Colonic mucosa (tissue), 4 donors: Measurements from ENCODE around the gene PPM1F. TPM values are rescaled to one million over a fixed set of nuclear protein-coding genes. Genes with fewer than 3 reads are reported as not detected.

Experiments used
- DNase-seq: peaks from one replicate; pipeline ENCODE4 v3.0.0-alpha.2; 2020
- H3K27ac ChIP-seq: fragments of 200-600 bp; one replicate; pipeline ENCODE4 v1.8.0; 2021
- H3K27me3 ChIP-seq: fragments of 200-600 bp; one replicate; pipeline ENCODE4 v1.8.0; 2021
- H3K36me3 ChIP-seq: fragments of 200-600 bp; one replicate; pipeline ENCODE4 v1.8.0; 2021
- H3K4me1 ChIP-seq: fragments of 200-600 bp; one replicate; pipeline ENCODE4 v1.8.0; 2021; ENCODE audit warnings: mild to moderate bottlenecking
- H3K4me3 ChIP-seq: fragments of 200-600 bp; one replicate; pipeline ENCODE4 v1.8.0; 2021
- H3K9ac ChIP-seq, 2 donors: one replicate each; pipeline ENCODE4 v1.7.0; 2013; ENCODE audit warnings: control low read depth in 2 of 2, low read depth in 2 of 2, low read length in 2 of 2
- H3K9me3 ChIP-seq: fragments of 200-600 bp; one replicate; pipeline ENCODE4 v1.8.0; 2021
- intact Hi-C: fragments of 100-400 bp; cut with DNase I; formaldehyde crosslinking; loops from one replicate; pipeline ENCODE4 v1.14.1; 2022
- total RNA-seq, 2 donors: library from RNA; stranded (reverse); fragmentation: NEBNext Ultra II Directional in 1 of 2; extraction: Animal tissue kit (Norgen Biotek cat#: 25700) in 1 of 2; gene quantifications; one replicate each; pipeline ENCODE4 v1.2.1, GENCODE V29; 2021
- TF ChIP-seq, protein P1 (sequence below): fragments of 200-600 bp; IDR thresholded peaks from one replicate; pipeline ENCODE4 v1.8.0; 2022; ENCODE audit warnings: antibody characterized with exemption, mild to moderate bottlenecking
- donor health status: healthy.
- donor health status: DM: no; HTN: no; CAD: no.
- donor health status: DM: no; HTN: no; CAD: no.

PPM1F gene
- total RNA-seq, 2 donors from 2014 or later, result 9.5 to 15.3 TPM

DNA sequence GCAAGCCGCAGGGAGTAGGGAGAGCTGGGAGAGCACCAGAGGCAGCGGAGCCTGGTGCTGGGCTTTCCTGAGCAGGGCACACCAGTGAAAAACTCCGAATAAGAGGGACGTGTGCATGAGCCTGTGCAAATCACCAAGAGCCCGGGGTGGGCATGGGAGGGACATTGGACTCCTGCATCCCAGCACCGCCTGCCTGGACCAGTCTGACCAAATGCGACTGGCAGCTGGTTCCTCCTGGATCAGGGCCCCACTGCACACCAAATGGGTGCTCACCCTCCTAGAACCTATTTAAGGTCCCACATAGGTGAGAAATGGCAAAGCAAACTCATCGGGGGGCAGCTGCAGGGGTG is 3.1 kb downstream of the PPM1F start:
- TF ChIP-seq, protein P1, sequence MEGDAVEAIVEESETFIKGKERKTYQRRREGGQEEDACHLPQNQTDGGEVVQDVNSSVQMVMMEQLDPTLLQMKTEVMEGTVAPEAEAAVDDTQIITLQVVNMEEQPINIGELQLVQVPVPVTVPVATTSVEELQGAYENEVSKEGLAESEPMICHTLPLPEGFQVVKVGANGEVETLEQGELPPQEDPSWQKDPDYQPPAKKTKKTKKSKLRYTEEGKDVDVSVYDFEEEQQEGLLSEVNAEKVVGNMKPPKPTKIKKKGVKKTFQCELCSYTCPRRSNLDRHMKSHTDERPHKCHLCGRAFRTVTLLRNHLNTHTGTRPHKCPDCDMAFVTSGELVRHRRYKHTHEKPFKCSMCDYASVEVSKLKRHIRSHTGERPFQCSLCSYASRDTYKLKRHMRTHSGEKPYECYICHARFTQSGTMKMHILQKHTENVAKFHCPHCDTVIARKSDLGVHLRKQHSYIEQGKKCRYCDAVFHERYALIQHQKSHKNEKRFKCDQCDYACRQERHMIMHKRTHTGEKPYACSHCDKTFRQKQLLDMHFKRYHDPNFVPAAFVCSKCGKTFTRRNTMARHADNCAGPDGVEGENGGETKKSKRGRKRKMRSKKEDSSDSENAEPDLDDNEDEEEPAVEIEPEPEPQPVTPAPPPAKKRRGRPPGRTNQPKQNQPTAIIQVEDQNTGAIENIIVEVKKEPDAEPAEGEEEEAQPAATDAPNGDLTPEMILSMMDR, result no peak
- intact Hi-C loops, result no loop called here
- no peak for DNase-seq
- Histone ChIP-seq H3K36me3 (no peaks in the 10 kb centered on the region), H3K4me1 (peaks cover 7% of the 10 kb centered on the region), H3K27me3 (no peaks in the 10 kb centered on the region), H3K9me3 (no peaks in the 10 kb centered on the region), H3K9ac (no peak overlapping the region), H3K27ac (no peak overlapping the region), H3K4me3 (no peak overlapping the region)

DNA sequence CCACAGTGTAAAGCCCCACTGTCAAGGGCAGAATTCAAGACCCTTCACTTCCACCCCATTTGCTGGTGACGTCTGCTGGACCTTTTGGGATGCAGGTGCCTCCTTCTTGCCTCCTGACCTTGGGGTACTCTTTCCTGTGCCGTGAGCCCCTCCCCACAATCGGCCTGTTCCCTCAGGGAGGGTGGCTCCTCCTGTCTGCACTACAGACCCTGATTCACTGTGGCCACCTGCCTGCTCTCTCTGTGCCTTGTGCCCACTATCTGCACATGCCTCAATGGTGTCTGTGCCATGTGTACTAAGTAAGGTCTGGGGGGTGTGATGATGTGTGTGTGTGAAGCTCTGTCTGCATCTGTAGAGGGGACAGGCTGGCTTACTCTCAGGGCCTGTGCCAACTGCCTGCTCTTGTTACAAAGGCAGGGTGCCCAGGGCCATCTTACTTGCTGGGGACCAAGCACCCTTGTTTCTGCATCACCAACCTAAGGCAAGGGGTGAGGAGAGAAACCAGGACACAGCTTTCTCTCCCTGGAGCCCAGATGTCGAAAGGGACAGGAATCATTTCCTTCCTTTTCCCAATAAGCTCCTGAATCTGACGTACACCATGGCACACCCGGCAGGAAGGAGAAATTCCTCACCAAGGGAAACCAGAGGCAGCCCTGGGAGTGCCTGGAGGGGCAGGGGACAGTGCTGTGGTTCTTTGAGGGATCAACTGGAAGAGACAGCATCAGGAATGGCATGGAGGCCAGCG is 3.7 kb downstream of the PPM1F start:
- intact Hi-C loops, result no loop called here
- Histone ChIP-seq H3K36me3 (no peaks in the 10 kb centered on the region), H3K9me3 (no peaks in the 10 kb centered on the region), H3K4me3 (no peak overlapping the region), H3K27me3 (no peaks in the 10 kb centered on the region), H3K9ac (no peak overlapping the region), H3K27ac (no peak overlapping the region), H3K4me1 (peaks cover 7% of the 10 kb centered on the region)
- DNase-seq, result no peak
- TF ChIP-seq, protein P1, result no peak

DNA sequence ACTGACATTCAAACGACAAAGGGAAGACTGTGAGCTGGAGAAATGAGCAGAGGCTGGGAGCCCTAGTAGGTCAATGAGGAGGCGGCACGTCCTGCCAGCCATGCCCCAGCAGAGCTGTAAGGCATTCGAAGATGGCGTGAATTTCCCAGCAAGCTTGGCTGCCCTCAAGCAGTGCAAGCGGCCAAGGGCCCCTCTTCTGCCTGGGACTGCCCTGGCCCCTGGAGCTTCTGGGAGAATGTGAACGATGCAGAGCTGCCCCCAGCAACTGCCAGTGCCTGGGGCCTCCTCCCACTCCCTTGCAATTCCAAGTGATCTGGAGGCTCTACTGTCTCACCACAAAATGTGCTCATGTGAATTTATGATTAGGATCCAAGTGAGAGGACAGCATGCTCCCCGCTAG is 4.3 kb downstream of the PPM1F start:
- no peak overlapping the region for H3K4me3 ChIP-seq
- TF ChIP-seq, protein P1, result no peak
- H3K27me3 ChIP-seq, result no peaks in the 10 kb centered on the region
- no peaks in the 10 kb centered on the region for H3K36me3 ChIP-seq
- no peak overlapping the region for H3K9ac ChIP-seq
- H3K4me1 ChIP-seq, result peaks cover 7% of the 10 kb centered on the region
- intact Hi-C loops, result no loop called here
- H3K9me3 ChIP-seq, result no peaks in the 10 kb centered on the region
- DNase-seq, result no peak
- H3K27ac ChIP-seq, result no peak overlapping the region

DNA sequence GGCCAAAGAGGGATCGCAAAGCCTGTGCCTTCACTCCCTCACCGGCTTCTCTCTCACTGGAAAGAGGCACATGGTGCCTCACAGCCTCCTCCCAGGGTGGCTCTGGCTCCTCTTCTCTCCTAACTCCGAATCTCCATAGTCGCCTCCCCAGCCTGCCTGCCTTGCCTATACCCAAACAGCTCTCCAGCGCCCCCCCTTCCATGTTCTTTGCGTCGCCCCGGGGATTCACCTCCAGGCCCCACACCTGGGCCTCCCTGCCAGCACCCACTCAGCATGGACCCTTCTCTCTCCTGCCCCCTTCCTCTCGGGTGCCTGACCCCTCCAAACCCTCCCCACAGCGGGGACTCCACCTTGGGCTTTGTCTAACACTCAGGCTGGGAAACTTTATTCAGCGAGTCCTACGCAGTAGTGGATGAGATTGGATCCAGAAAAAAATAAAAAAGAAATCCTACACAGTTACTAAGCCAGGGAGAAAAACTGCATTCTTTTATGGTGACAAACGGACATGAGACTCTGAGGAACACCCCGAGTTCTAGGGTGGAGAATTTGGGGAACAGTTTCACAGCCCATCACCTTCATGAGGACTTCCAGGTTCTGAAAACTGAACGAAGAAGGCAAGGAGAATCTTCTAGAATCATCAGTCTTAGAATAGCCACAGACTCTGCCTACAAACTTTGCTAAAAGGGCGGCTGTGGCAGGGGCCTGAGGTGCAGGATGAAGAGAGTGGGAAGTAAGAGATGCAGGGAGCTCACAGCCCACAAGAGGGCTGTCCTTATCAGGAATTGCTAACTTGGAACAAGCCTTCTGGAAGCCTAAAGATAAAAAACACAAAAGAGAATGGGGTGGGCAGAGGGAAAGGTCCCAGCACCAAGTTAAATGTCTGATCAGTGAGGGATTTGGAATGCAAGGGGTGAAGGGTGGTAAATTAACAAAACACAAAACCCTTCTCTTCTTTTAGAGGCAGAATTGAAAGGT is 5.3 kb downstream of the PPM1F start:
- H3K4me3 ChIP-seq, result no peak overlapping the region
- H3K9ac ChIP-seq, result no peak overlapping the region
- intact Hi-C loops, result no loop called here
- DNase-seq, result no peak
- no peaks in the 10 kb centered on the region for H3K36me3 ChIP-seq
- H3K27ac ChIP-seq, result no peak overlapping the region
- no peaks in the 10 kb centered on the region for H3K9me3 ChIP-seq
- TF ChIP-seq, protein P1, result no peak
- H3K27me3 ChIP-seq, result no peaks in the 10 kb centered on the region
- peaks cover 7% of the 10 kb centered on the region for H3K4me1 ChIP-seq

DNA sequence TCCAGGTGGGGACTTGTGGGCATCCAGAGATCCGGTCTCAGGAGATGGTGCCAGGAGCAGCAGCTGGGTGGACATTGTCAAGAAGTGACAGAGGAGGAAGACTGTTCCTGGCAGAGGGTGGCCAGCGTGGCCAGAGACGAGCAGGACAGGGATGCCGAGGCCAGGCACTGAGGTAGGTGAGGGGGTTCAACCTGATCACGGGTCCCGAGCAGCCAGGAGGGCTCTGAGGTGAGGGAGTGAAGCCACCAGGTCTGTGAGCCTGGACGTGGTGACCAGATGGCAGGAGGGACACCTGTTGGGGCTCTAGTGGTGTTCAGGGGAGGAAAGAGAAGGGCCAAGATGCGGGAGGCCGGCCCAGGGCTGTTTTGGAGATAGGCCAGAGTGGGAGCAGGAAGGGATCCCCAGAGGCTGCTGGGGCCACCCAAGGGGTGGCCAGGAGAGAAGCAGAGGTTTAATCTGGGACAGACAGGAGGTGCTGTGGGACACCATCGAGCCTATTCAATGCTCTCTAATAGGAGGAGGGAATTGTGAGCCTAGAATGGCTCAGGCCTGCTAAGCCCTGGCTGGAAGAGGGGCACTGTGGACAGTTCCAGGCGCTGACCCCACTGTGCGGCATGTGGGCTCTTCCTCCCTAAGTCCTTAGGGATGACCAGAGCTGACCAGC is 6.3 kb downstream of the PPM1F start:
- no peaks in the 10 kb centered on the region for H3K36me3 ChIP-seq
- intact Hi-C loops, result no loop called here
- H3K27ac ChIP-seq, result no peak overlapping the region
- no peak overlapping the region for H3K9ac ChIP-seq
- H3K4me1 ChIP-seq, result peaks cover under 1% of the 10 kb centered on the region
- no peaks in the 10 kb centered on the region for H3K27me3 ChIP-seq
- H3K4me3 ChIP-seq, result no peak overlapping the region
- TF ChIP-seq, protein P1, result no peak
- no peak for DNase-seq
- H3K9me3 ChIP-seq, result no peaks in the 10 kb centered on the region
